GM21619 (cell line): ENCODE results near the gene KLK11.

Source experiments
- ATAC-seq: cut with Tn5 transposase; IDR thresholded peaks from one replicate; pipeline ENCODE4 v1.9.1; 2021; ENCODE audit not compliant: unreplicated experiment

KLK11 gene

DNA sequence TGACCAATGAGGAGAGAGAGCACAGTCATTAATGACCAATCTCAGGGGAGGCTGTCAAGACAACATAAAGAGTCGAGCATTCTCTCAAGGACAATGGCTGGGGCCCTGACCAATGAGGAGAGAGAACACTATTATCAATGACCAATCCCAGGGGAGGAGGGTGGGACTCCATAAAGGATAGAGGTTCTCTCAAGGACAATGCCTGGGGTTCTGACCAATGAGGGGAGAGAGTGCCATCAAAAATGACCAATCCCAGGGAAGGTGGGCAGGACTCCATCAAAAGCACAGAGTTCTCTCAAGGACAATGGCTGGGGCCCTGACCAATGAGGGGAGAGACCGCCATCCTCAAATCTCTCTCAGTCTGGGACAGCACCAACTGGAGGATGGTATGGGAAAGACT, 3.3 kb upstream of the KLK11 start:
- ATAC-seq: no peak

DNA sequence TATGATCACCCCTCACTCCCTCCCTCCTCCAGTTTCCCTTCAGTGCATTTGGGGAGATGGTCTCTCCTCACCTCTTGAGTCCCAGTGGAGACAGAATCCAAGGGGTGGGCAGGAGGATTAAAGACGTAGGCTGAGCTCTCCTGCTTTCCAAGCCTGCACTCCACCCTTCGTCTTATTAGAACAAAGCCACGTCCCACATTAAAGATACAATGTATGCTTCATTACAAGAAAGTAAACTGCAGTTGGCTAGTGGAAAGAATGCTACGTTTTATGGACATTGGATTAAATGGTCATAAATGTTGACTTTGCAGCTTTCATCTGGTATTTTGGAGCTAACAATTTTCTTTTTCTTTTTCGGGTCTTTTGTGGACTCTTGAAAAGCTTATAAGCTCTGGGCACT, 1.5 kb upstream of the KLK11 start:
- no peak for ATAC-seq

DNA sequence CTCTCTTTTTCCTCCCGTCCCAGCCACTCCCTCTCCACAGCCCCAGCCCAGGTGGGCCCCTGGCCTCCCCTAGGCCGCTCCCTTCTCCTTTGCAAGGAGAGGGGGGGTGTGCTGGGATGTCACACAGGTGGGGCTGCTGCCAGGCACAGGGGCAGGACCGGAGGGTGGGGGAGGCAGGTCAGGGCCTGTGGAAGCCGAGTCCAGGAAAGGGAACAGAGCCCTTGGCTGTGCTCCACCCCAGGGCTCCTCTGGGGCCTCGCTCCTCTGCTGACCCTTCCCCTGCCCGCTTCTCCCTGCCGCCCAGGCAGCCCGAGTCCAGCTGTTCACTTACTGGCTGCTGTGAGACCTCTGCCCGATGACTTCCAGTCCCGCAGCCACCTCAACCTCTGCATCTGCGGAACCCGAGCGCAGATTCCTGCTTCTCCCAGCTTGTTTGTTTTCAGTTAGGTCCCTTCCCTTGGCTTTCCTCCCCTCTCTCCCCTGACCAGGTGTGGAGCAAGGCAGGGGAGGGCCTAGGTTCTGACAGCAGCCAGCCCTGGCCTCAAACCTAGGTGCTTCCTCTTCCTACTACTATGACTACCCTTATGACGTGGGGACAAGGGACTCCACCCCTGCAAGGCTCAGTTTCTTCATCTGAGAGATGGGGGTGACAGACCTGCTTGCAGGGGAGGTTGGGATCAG, 850 bp upstream of the KLK11 start:
- no peak for ATAC-seq

DNA sequence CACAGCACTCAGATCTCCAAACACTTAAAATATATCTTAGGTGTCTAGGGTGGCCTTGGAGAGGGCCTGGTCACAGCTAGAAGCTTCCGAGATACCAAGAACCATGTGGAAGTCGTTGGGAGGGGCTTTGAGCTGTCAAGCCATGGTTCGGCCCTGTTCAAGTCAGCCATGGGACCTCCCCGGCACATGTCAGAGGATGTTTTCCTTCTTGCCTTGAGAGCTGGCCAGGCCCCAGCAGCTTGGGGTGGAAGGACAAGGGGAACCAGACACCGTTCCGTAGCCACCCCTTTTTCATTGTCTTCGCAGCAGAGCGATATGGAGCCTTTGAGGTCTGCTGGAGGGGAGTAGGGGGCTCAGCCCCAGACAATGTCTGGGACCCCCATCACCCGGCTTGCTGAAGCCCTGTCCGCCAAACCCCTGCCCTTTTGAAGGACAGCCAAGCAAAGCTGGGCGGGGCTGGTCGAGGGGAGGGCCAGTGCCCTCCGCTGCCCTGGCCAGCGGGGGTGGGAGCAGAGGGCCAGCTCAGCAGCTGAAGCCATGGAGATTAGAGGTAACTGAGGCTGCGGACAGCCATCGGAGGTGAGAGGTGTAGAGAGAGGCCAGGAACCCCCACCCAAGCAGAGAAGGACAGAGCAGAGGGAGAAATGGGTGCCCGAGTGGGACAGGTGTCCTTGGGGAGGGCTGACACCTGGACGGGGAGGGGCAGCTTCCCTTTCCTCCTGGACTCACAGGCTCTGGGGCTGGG, 435 bp downstream of the KLK11 start:
- no peak for ATAC-seq

DNA sequence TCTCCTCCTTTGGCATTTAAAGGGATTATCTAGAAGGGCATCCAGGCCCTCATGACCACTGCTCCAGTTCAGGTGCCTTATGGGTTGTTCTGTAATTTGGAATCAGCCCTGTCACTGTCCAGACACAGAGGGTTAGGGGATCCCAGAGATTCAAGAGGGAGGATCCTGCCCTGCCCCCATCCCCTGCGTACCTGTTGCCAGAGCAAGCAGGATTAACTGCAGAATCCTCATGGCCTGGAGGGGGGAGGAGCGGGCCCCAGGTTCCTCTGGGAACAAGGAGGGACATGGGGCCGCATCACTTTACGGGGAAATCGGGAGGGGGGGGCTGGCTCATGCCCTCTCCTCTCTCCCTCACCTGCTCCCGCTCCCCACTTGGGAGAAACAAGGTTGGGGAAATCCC, 1.0 kb downstream of the KLK11 start:
- ATAC-seq: no peak

DNA sequence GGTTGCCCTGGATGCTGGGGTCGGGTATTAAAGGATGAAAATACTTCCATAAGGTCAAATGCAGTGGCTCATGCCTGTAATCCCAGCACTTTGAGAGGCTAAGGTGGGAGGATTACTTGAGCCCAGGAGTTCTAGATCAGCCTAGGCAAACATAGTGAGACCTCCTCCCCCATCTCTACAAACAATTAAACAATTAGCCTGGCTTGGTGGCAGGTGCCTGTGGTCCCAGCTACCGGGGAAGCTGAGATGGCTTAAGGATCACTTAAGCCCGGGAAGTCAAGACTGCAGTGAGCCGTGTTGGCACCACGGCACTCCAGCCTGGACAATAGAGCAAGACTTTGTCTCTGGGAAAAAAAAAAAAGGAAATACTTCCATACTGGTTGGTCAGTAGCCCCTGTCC, 1.5 kb downstream of the KLK11 start:
- no peak for ATAC-seq

DNA sequence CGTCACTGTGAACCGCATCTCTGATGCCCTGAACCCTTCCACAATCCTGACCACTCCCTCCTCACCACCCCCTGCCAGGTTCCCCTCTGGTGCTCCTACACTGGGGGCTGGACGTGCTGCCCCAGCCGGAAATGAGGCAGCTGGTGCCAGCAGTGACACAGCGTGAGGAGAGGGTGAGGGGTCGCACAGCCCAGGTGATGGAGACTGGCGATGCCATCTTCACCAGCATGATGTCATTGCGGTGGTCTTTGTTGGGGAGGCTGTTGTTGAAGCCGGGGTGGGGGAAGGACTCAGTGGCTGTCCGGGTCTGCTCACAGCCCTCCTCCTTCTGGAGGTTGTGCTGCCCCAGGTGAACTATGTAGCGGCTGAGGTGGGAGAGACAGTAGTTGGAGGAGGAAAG, 2.5 kb downstream of the KLK11 start:
- ATAC-seq: no peak

DNA sequence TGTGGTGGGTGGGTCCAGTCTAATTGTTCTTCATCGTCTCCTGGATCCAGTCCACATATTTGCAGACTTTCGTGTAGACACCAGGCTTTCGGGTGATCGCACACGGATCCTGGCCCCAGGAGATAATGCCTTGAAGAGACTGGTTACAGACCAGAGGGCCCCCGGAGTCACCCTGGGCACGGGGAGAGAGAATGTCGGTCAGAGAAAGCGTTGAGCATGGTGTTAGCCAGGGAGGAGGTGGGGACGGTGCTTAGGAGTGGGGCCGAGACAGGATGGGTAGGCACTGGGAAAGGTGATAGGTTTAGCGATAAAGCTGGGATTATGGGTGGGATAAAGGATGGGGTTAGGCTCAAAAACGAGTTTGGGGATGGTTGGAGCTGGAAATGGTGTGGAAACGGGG, 3.9 kb downstream of the KLK11 start:
- ATAC-seq: no peak

DNA sequence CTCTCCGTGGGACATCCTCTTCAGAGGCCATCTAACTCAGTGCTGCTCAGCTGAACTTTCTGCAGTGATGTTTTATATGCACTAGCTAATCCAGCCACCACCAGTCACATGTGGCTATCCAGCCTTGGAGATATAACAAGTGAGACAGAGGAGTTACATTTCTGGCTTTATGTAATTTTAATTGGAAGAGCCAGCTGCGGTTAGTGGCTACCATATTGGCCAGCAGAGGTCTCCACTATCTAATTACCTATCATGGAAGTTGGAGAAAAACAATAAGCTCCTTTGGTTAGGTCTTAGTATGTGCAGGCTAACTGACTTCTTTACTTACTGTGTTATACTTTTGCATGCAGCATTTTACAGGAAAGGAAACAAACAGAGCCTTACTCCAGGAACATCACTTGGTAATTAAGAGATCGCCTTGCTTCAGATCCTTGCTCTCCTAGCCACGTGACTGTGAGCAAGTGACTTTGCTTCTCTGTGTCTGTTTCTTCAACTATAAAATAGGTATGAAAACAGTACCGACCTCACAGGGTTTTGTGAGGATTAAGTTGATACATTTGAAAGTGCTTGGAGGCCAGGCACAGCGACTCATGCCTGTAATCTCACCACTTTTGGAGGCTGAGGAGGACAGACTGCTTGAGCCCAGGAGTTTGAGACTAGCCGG, 5.3 kb downstream of the KLK11 start:
- no peak for ATAC-seq

DNA sequence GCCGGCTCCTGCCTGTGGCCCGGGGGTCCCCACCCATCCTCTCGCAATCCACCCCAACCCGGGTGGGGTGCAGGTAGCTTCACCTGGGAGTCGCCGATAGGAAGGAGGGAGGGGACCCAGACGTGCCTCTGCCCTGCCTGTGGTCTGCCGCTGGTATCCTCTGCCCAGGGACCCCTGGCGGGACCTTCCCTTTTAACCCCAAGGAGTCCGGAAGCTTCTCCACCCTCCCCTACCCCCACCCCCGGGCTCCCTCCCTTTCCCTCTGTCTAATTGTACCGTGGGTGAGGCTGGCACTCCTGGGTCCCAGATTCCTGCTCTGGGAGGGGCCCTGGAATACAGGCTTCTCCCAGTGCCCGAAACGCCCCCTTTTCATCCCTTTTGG, 6.9 kb downstream of the KLK11 start, which contains the start of gene KLK10:
Gene KLK10, minus strand, starts transcription at position 166 of the 382 bp plus-strand sequence. CDS start 579 bp downstream, outside the sequence.
- ATAC-seq: no peak

DNA sequence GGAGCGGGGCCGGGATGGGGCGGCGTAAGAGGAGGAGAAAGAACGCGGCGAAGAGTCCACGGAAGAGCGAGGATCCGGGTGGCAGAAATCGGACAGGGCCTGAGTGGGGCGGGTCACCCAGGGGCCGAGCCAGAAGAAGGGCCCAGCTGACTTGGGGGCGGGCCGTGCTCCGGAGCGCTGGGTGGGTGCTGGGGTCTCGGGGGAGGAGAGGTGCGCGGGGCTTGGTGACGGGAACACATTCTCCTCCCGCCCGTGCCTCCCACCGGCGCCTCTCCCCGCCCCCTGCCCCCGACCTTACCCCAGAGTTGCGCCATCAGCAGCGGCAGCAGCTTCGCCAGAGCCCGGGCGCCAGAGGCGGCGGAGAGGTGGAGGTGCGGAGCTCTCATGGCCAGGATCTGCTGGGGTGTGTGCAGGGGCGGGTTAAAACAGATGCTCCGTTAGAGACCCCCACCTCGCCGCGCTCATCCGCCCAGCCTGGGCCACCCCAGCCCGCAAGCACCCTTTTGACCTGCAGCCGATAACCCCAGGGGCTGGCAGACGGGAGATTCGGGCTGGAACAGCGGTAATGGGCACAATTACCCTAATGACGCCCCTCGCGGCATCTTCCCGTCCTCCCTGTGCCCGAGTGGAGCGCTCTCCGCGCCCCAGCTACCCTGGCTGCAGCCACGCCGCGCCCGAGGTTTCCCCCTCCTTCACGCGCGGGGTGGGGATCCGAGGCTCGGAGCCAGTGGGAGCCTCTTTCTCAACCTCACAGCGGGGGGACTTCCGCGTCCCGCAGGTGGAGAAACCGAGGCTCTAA, 7.5 kb downstream of the KLK11 start:
- no peak for ATAC-seq

DNA sequence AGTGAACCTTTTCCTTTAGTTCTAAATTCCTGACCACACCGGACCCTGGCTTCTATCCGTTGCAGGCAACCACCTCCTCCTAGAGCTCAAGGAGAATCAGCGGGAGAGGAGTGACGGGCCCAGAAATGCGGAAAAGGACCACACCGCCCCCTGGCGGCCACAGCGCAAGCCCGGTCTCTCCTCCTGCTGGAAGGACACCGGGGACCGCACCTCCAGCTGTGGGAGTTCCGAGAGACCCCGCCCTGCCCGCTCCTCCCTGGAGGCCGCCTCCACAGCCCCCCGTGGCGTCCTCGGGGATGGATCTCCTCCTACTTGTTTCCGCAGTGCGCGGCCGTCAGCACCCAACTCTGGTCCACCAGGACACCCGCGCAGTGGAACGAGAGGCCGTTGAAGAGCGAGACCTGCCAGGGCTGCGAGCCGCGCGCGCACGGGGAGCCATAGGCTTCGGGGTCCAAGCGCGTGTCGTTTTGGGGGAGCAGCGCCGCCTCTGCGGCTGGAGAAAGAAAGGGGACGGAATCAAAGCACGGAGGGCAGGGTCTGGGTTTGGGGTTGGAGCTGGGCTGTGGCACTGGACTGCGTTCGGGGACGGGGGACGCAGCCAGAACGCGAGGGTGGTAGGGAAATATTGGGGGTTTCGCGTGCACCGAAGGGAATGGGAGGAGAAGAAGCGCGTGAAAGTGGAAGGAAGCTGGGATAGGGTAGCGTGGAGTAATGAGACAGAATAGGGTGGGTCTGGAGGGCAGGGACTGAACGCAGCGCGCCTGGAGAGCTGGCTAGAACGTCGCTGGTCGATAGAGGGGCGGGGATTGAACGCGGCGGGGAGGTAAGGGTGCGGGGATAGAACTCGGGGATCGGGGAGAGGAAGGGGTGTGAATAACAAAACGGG, 9.4 kb downstream of the KLK11 start:
- ATAC-seq: no peak

DNA sequence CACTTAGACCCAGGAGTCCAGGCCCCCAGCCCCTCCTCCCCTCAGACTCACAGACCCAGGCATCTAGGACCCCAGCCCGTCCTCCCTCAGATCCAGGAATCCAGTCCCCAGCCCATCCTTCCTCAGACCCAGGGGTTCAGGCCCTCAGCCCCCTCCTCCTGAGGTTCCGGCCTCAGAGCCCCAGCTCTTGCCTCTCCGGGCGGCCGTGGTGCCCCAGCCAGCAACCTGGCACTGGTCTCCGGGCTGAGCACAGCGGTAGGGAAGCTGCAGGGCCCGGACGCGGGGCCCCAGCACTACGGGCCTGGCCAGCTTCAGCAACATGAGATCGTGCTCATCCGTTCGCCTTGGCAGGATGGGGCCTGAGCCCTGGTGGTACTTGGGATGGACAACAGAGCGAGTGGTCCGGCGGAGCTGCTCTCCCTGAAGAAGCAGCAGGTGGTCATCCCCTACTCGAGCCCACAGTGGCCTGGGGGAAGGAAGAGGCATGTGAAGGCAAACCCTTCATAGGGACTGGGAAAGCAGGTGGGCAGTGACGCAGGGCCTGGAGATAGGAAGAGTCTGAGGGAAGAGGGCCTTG, 10.6 kb downstream of the KLK11 start:
- no peak for ATAC-seq

DNA sequence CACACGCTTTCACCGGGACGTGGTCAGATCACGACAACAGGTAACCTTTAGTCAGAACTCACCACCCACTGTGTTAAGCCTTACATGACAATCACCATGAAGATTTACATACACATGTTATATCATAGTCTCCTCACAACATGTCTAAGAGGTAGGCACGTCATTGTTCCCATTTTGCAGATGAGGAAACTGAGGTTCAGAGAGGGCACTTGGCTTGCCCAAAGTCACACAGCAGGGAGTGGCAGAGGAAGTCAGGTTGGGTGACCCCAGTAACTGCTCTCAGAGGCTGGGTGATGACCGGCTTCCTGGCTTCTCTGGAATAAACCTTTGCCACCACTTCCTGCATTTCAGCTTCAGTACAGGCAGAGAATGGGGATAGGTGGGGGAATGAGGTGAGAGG, 12.2 kb downstream of the KLK11 start:
- no peak for ATAC-seq

DNA sequence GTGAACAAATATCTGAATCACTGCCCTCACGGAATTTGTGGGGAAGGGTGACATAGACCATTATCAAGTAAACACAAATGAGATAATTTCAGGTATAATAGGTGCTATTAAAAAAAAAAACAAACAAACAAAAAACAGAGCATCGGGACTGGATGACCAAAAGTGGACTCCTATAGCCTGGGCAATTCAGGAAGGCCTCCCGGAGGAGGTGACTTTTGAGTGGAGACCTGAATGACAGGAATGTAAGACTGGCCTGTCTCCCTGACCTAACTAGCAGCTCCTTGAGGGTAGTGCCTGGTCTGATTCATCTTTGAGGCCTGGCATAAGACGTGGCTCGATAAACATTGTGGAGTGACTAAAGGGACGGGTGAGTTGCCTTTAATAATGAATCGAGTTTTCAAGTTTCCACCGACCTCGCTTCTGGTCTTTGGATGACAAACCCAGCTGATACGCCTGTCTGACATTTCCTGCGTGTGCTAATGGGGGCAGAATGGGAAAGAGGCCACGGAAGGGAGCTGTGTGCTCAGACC, 13.7 kb downstream of the KLK11 start:
- no peak for ATAC-seq

DNA sequence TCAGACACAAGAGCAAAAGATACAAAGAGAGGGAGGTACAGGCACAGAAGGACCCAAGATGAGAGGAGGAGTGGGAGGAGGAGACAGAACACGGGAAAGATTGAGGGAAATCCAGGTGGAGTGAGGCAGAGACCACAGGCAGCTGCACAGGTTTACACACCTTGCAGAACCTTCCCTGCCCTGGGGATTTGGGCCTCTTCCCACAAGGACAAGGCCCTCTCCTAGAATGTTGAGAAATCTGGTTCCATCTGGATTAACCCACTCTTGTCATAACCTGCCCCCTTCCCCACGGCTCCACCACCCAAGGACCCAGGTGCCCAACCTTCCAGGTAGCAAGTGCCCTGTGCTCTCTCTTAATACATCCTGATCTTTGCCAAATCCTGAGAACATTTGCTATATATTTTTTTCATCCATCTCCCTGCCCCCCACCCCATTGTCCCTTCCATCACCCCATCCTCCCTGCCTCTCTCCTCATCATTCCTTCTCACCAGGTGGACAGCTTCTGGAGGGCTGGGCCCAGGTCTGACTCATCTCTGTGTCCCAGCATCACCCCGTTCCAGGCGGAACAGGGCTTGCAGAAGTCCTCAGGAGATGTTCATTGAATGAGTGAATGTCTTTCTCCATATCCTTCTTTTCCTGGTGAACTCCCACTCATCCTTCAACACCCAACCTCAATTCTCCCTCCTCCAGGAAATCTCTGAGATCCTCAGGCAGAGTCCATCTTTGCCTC, 16.2 kb downstream of the KLK11 start:
- no peak for ATAC-seq

DNA sequence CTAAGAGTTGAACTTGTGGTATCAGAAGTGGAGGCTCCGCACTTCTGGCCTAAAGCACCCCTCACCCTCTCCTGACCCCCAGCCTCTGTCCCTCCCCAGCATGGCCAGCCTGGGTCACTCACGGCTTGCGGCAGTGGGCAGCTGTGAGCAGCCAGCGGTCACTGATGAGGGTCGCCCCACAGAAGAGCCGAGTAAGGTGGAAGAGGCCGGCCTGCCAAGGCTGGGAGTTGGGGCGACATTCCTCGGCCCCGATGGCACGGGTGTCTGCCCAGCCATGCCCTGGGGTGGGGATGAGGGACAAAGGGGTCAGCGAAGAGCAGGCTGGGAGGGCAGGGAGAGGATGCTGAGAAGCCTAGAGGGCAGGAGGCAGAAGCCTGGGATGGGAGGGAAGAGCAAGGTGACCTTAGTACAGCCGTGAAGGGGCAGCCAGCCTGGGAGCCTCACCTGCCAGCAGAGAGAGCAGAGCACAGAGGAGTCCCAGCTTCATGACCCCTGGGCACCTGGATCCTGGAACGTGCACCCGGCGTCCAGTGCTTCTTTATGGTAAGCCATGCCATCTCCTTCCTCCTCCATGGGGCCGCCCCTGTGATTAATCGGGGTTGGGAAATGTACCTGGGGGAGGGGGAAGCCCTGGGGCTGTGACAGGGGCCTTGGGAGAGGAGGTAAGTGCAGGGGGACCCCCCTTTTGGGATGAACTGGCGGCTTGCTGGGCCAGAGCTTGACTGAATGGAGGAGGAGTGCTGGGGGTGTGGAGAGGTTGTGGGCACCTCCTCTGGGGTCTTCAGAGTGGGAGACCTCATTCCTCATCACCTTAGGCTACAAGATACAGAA, 17.1 kb downstream of the KLK11 start:
- no peak for ATAC-seq

DNA sequence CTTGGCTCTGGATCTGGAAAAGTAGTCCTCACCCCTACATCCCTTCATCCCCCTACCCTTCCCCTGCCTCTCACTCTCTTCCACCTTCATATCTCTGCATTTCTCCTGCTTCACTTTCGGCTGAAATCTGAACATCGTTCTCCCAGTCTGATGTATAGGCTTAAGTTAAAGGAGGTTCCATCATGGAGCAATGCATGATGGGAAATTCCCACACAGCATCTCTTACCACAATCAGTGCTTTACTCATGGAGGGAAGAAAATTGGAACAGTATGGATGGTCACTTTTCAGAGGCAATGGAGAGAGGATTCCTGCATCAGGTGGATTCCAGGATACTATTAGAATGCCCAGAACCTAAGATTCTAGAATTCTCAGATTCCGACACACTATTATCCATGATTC, 18.9 kb downstream of the KLK11 start:
- no peak for ATAC-seq
